ENCODE data around the gene TTC24.
A peak's percentile ranks its signal among the peaks of the same experiment; 100 is the strongest.

- TF ChIP-seq CTCF (IDR thresholded peaks at IDR 0.05; ENCODE audit: low read depth, low read length, poor library complexity, severe bottlenecking) (peak; percentile 84), EZH2phosphoT487 (IDR thresholded peaks at IDR 0.05; ENCODE audit: borderline replicate concordance, low read length) (no peak)
These were observed 23.1 kb downstream of the TTC24 start for GRCh38 chr1:156602557-156602993.

Data from DOHH2 (cell line).